ENCODE data around the gene C4orf50. TPM values are rescaled to one million over a fixed set of nuclear protein-coding genes. Genes with fewer than 3 reads are reported as not detected.

C4orf50 gene
- total and polyA plus RNA-seq, 8 donors, result 0.01 to 0.10 (median 0.01) TPM; not detected in 1

GRCh38 chr4:5933116-5933515 lies 85.1 kb downstream of the C4orf50 start:
- no peak for DNase-seq
- Histone ChIP-seq H3K4me1 (no peaks in the 10 kb centered on the region), H3K27me3 (peaks cover 0 to 34% of the 10 kb centered on the region in 2 donors), H3K4me3 (no peak overlapping the region), H3K36me3 (no peaks in the 10 kb centered on the region), H3K27ac (no peak overlapping the region), H3K9me3 (no peaks in the 10 kb centered on the region)
- TF ChIP-seq CTCF (IDR thresholded peaks at IDR 0.05), result no peak
- intact Hi-C loops (cut with DNase I), result no loop called here
- no peak for ATAC-seq

- Histone ChIP-seq H3K4me3 (no peak overlapping the region), H3K9me3 (no peaks in the 10 kb centered on the region), H3K4me1 (no peaks in the 10 kb centered on the region), H3K27me3 (peaks cover 0 to 34% of the 10 kb centered on the region in 2 donors), H3K27ac (no peak overlapping the region), H3K36me3 (no peaks in the 10 kb centered on the region)
- ATAC-seq, result no peak
- TF ChIP-seq CTCF (IDR thresholded peaks at IDR 0.05), result no peak
- DNase-seq, result no peak
- intact Hi-C loops (cut with DNase I), result no loop called here
Observed at GRCh38 chr4:5932035-5932568, 86.1 kb downstream of the C4orf50 start.

GRCh38 chr4:5931526-5931925 lies 86.7 kb downstream of the C4orf50 start:
- Histone ChIP-seq H3K4me3 (no peak overlapping the region), H3K27me3 (peaks cover 0 to 34% of the 10 kb centered on the region in 2 donors), H3K36me3 (no peaks in the 10 kb centered on the region), H3K4me1 (no peaks in the 10 kb centered on the region), H3K27ac (no peak overlapping the region), H3K9me3 (no peaks in the 10 kb centered on the region)
- DNase-seq (no peak), ATAC-seq (no peak)
- no peak for TF ChIP-seq CTCF (IDR thresholded peaks at IDR 0.05)
- intact Hi-C loops (cut with DNase I), result no loop called here

- Histone ChIP-seq H3K27me3 (peaks cover 0 to 34% of the 10 kb centered on the region in 2 donors), H3K4me1 (no peaks in the 10 kb centered on the region), H3K27ac (no peak overlapping the region), H3K36me3 (no peaks in the 10 kb centered on the region), H3K9me3 (no peaks in the 10 kb centered on the region), H3K4me3 (no peak overlapping the region)
- intact Hi-C loops (cut with DNase I), result no loop called here
- no peak for ATAC-seq
- TF ChIP-seq CTCF (IDR thresholded peaks at IDR 0.05), result no peak
- DNase-seq, result no peak
Observed at GRCh38 chr4:5930876-5931275, 87.4 kb downstream of the C4orf50 start.

GRCh38 chr4:5930456-5930855 lies 87.8 kb downstream of the C4orf50 start:
- intact Hi-C loops (cut with DNase I), result no loop called here
- DNase-seq, result no peak
- ATAC-seq, result no peak
- Histone ChIP-seq H3K4me1 (no peaks in the 10 kb centered on the region), H3K4me3 (no peak overlapping the region), H3K9me3 (no peaks in the 10 kb centered on the region), H3K27me3 (peaks cover 0 to 34% of the 10 kb centered on the region in 2 donors), H3K36me3 (no peaks in the 10 kb centered on the region), H3K27ac (no peak overlapping the region)
- TF ChIP-seq CTCF (IDR thresholded peaks at IDR 0.05), result no peak
